ENCODE results near the gene ZC3H18.

DNA sequence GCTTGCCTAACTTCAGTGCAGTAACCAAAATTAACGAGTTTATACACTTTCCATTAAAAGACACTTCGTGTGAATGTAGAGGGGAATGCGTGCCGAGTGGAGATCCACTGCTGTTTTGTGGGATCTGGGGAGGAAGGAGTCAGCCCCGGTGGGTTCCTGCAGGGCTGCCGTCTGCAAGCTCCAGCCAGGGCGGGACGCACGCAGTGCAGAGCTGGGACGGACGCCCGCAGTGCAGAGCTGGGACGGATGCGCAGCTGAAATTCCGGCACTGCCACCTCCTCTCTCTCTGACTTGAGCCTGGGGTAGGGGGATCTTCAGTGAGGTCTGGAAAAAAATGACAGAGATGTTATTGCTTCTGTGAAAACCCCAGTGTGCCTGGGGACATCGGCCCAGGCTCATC lies 16.5 kb upstream of the ZC3H18 start:
- TF ChIP-seq, protein P1, sequence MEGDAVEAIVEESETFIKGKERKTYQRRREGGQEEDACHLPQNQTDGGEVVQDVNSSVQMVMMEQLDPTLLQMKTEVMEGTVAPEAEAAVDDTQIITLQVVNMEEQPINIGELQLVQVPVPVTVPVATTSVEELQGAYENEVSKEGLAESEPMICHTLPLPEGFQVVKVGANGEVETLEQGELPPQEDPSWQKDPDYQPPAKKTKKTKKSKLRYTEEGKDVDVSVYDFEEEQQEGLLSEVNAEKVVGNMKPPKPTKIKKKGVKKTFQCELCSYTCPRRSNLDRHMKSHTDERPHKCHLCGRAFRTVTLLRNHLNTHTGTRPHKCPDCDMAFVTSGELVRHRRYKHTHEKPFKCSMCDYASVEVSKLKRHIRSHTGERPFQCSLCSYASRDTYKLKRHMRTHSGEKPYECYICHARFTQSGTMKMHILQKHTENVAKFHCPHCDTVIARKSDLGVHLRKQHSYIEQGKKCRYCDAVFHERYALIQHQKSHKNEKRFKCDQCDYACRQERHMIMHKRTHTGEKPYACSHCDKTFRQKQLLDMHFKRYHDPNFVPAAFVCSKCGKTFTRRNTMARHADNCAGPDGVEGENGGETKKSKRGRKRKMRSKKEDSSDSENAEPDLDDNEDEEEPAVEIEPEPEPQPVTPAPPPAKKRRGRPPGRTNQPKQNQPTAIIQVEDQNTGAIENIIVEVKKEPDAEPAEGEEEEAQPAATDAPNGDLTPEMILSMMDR (IDR thresholded peaks at IDR 0.05; ENCODE audit: poor library complexity) = no peak
- TF ChIP-seq EZH2 (IDR thresholded peaks at IDR 0.05; ENCODE audit: borderline replicate concordance) (no peak), EZH2phosphoT487 (IDR thresholded peaks at IDR 0.05; ENCODE audit: low read depth, severe bottlenecking, unreplicated experiment) (no peak)
